Lung (tissue), 12 donors: ENCODE results near the gene FEM1B. TPM values are rescaled to one million over a fixed set of nuclear protein-coding genes. Genes with fewer than 3 reads are reported as not detected.
A peak's percentile ranks its signal among the peaks of the same experiment; 100 is the strongest.

Source experiments
- ATAC-seq: fragments of 200-7000 bp; cut with Tn5 transposase; one replicate; pipeline ENCODE4 v1.9.1; 2020; ENCODE audit warnings: moderate number of reproducible peaks; ENCODE audit not compliant: insufficient read depth, low FRiP score
- DNase-seq, 3 donors: peaks; one replicate each; pipeline ENCODE4 v3.0.0-alpha.2; 2013 to 2017
- H3K27ac ChIP-seq, 2 donors: one replicate each; pipeline ENCODE4 v1.5.1; 2013; ENCODE audit warnings: mild to moderate bottlenecking in 2 of 2, moderate library complexity in 2 of 2, control low read depth in 1 of 2, inconsistent platforms in 1 of 2, low read depth in 1 of 2, low read length in 1 of 2
- H3K27me3 ChIP-seq, 3 donors: one replicate each; pipeline ENCODE4 v1.5.1; 2013; ENCODE audit warnings: low read length in 2 of 3; ENCODE audit not compliant: control insufficient read depth in 3 of 3, insufficient read depth in 3 of 3
- H3K36me3 ChIP-seq, 4 donors: one replicate each; pipeline ENCODE4 v1.5.1; 2013; ENCODE audit warnings: low read length in 4 of 4, mild to moderate bottlenecking in 1 of 4, moderate library complexity in 1 of 4; ENCODE audit not compliant: control insufficient read depth in 4 of 4, insufficient read depth in 4 of 4
- H3K4me1 ChIP-seq, 5 donors: one replicate each; pipeline ENCODE4 v1.5.1; 2013; ENCODE audit warnings: low read length in 5 of 5, mild to moderate bottlenecking in 2 of 5, moderate library complexity in 1 of 5; ENCODE audit not compliant: control insufficient read depth in 5 of 5, insufficient read depth in 5 of 5
- H3K4me3 ChIP-seq: one replicate; pipeline ENCODE4 v1.5.1; 2013; ENCODE audit warnings: mild to moderate bottlenecking, control low read depth, moderate library complexity
- H3K9ac ChIP-seq, 2 donors: one replicate each; pipeline ENCODE4 v1.5.1; 2013; ENCODE audit warnings: low read length in 2 of 2, control low read depth in 1 of 2; ENCODE audit not compliant: insufficient read depth in 1 of 2
- H3K9me3 ChIP-seq, 4 donors: one replicate each; pipeline ENCODE4 v1.5.1; 2013; ENCODE audit warnings: low read length in 3 of 4, mild to moderate bottlenecking in 1 of 4, moderate library complexity in 1 of 4; ENCODE audit not compliant: control insufficient read depth in 4 of 4, insufficient read depth in 3 of 4
- CTCF ChIP-seq: IDR thresholded peaks from 2 replicates; pipeline ENCODE4 v1.5.1; 2012; ENCODE audit warnings: mild to moderate bottlenecking; ENCODE audit errors: control extremely low read depth, extremely low read depth
- WGBS, 2 donors: extraction: QIAGEN DNeasy Blood & Tissue Kit; methylation state at CpG; one replicate each; pipeline ENCODE4 v1.1.7; 2013; 5-methylcytosine and 5-hydroxymethylcytosine counted together
- polyA plus RNA-seq, 2 donors: library from polyadenylated mRNA; stranded (reverse); fragments of 200-250 nt; gene quantifications; one replicate each; pipeline ENCODE4 v1.2.1, GENCODE V29; 2013
- total RNA-seq, 2 donors: library from RNA; depleted of rRNA in 1 of 2; stranded (reverse); fragments of >200 nt in 1 of 2; gene quantifications; one replicate each; pipeline ENCODE4 v1.2.1, GENCODE V29; 2014 to 2021
- donor health status: control.
- donor health status: control.
- donor health status: Bipolar disorder and iron deficiency.
- donor health status: healthy.
- donor health status: DM: yes; HTN: yes; CAD: no.

Gene FEM1B
- total and polyA plus RNA-seq, 4 donors = 8.1 to 57.7 (median 30.5) TPM

- no peak overlapping the region for H3K4me3 ChIP-seq
- no peak overlapping the region for H3K9ac ChIP-seq
- H3K4me1 ChIP-seq = peaks cover 0 to 15% (median 0%) of the 10 kb centered on the region in 5 donors
- no peak overlapping the region for H3K27ac ChIP-seq
- ATAC-seq (no peak), DNase-seq (peak in 1 of 3 donors; percentile 26)
- 69 to 79% methylated on average over 3 of the region's 3 CpGs for WGBS, 2 donors
- no peak for TF ChIP-seq CTCF
- H3K9me3 ChIP-seq = no peaks in the 10 kb centered on the region
- no peaks in the 10 kb centered on the region for H3K36me3 ChIP-seq
- H3K27me3 ChIP-seq = no peaks in the 10 kb centered on the region
Observed at GRCh38 chr15:68309024-68309423, 31.5 kb downstream of the FEM1B start.

GRCh38 chr15:68310178-68310803 is 32.7 kb downstream of the FEM1B start:
- H3K36me3 ChIP-seq = no peaks in the 10 kb centered on the region
- peak; percentile 18 to 39 (median 35) for DNase-seq
- no peak for TF ChIP-seq CTCF
- no peak overlapping the region for H3K9ac ChIP-seq
- no peak overlapping the region for H3K4me3 ChIP-seq
- no peak overlapping the region for H3K27ac ChIP-seq
- ATAC-seq = no peak
- H3K27me3 ChIP-seq = no peaks in the 10 kb centered on the region
- peaks cover 0 to 15% (median 0%) of the 10 kb centered on the region in 5 donors for H3K4me1 ChIP-seq
- H3K9me3 ChIP-seq = no peaks in the 10 kb centered on the region
- 63 to 78% methylated on average over 7 of the region's 7 CpGs for WGBS, 2 donors

- H3K36me3 ChIP-seq = no peaks in the 10 kb centered on the region
- H3K4me3 ChIP-seq = no peak overlapping the region
- DNase-seq = no peak
- no peak overlapping the region for H3K27ac ChIP-seq
- no peaks in the 10 kb centered on the region for H3K27me3 ChIP-seq
- no peaks in the 10 kb centered on the region for H3K9me3 ChIP-seq
- no peak for TF ChIP-seq CTCF
- no peak for ATAC-seq
- 91 to 92% methylated on average over 22 of the region's 22 CpGs for WGBS, 2 donors
- H3K4me1 ChIP-seq = peaks cover 0 to 15% (median 0%) of the 10 kb centered on the region in 5 donors
- H3K9ac ChIP-seq = no peak overlapping the region
Observed at GRCh38 chr15:68310804-68311463, 33.4 kb downstream of the FEM1B start.
